Natural killer cell treated with Interleukin-12 subunit alpha and Interleukin-12 subunit beta and Interleukin-15 and Interleukin-18, amount 100 ng/mL, for 72 hours (primary cell): ENCODE data around the gene TIMP2. TPM values are rescaled to one million over a fixed set of nuclear protein-coding genes. Genes with fewer than 3 reads are reported as not detected.
A peak's percentile ranks its signal among the peaks of the same experiment; 100 is the strongest.

Experiments
- ATAC-seq, 2 donors: fragments of 150-1000 bp; cut with Tn5 transposase in 1 of 2; sonication (Bioruptor Pico), chemical (Tn5 transposase) in 1 of 2; 2 replicates each; pipeline ENCODE4 v1.10.0; 2021
- DNase-seq: peaks from one replicate; pipeline ENCODE4 v3.0.0; 2022; ENCODE audit warnings: low spot score
- H3K27ac Mint-ChIP-seq, 2 donors: 1 replicate in 1 of 2; 2 replicates in 1 of 2; pipeline ENCODE4 v1.8.0; 2022; ENCODE audit warnings: mixed read lengths in 2 of 2, mild to moderate bottlenecking in 1 of 2, moderate library complexity in 1 of 2
- H3K27me3 Mint-ChIP-seq, 2 donors: 1 replicate in 1 of 2; 2 replicates in 1 of 2; pipeline ENCODE4 v1.8.0; 2022; ENCODE audit warnings: mixed read lengths in 2 of 2
- H3K36me3 Mint-ChIP-seq: one replicate; pipeline ENCODE4 v1.8.0; 2022; ENCODE audit warnings: mixed read lengths
- H3K4me1 Mint-ChIP-seq, 2 donors: 1 replicate in 1 of 2; 2 replicates in 1 of 2; pipeline ENCODE4 v1.8.0; 2022; ENCODE audit warnings: low read depth in 2 of 2, mixed read lengths in 2 of 2, mild to moderate bottlenecking in 1 of 2
- H3K4me3 Mint-ChIP-seq: one replicate; pipeline ENCODE4 v1.8.0; 2022; ENCODE audit warnings: mixed read lengths
- H3K9me3 Mint-ChIP-seq: 2 replicates; pipeline ENCODE4 v1.8.0; 2022; ENCODE audit warnings: mixed read lengths
- total RNA-seq, 2 donors: library from RNA; stranded (reverse); gene quantifications; one replicate each; pipeline ENCODE4 v1.2.3, GENCODE V29; 2022

Gene TIMP2
- total RNA-seq, 2 donors from 2014 or later, result 0.43 TPM; not detected in 1

DNA sequence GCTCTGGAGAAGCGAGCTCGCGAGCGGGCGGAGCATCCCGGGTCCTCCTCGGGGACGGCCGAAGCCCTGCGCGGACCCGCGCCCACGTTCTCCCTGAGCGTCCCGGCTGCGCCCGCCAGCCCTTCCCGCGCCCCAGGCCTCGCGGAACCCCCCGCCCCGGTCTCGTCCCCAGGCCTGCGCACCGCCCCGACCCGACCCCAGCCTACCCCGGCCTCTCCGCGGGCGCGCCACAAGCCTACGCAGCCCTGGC lies 84.7 kb downstream of the TIMP2 start:
- Mint-ChIP-seq H3K9me3 (no peaks in the 10 kb centered on the region), H3K4me1 (peaks cover 31 to 35% of the 10 kb centered on the region in 2 donors), H3K4me3 (peak overlapping the region; percentile 95), H3K27me3 (no peaks in the 10 kb centered on the region), H3K27ac (peak overlapping the region; percentile 88 to 91), H3K36me3 (peaks cover 21% of the 10 kb centered on the region)
- DNase-seq (no peak), ATAC-seq (no peak)

DNA sequence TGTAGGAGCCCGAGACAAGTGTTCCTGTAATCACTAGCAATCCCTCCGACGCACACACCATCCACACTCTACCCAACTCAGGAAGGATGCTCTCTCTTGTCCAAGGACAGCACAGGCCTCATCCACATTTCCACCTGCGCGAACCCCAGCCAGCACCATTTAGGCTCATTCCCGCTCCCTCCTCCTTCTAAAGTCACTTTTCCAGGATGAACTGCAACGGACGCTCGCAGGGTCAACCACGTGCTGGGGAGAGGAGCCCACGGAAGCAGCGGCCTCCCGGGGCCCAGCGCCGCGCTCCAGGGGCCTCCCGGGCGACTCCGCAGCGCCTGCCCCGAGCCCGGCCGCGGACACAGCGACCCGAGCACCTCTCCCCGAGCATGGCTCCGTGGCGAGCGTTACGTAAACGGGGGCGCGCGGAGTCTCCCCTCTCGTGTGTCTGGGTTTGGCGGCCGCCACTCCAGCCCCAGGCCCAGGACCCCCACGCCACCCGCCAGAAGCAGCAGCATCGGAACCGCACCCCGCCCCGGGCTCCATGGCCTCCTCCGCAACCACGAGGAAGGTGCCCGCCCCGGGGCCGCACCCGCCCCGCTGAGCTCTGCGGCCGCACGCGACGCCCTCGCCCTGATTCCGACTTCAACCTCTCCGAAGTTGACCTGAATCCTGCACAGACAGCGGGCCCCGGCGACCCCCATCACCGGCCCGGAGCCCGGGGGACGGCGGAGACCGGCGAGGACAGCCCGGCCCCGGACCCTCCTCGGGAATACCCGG lies 85.2 kb downstream of the TIMP2 start:
- Mint-ChIP-seq H3K9me3 (no peaks in the 10 kb centered on the region), H3K27me3 (no peaks in the 10 kb centered on the region), H3K4me3 (peak overlapping the region; percentile 95), H3K27ac (peak overlapping the region; percentile 88 to 91), H3K36me3 (peaks cover 21% of the 10 kb centered on the region), H3K4me1 (peaks cover 31 to 35% of the 10 kb centered on the region in 2 donors)
- DNase-seq (peak; percentile 64), ATAC-seq (peak; percentile 38 to 41)

- peak overlapping the region; percentile 95 for H3K4me3 Mint-ChIP-seq
- peak overlapping the region; percentile 88 to 91 for H3K27ac Mint-ChIP-seq
- H3K27me3 Mint-ChIP-seq, result no peaks in the 10 kb centered on the region
- ATAC-seq (no peak), DNase-seq (no peak)
- H3K4me1 Mint-ChIP-seq, result peaks cover 29 to 34% of the 10 kb centered on the region in 2 donors
- H3K36me3 Mint-ChIP-seq, result peaks cover 21% of the 10 kb centered on the region
- no peaks in the 10 kb centered on the region for H3K9me3 Mint-ChIP-seq
Measured at GRCh38 chr17:78839235-78839761, 85.9 kb downstream of the TIMP2 start.

DNA sequence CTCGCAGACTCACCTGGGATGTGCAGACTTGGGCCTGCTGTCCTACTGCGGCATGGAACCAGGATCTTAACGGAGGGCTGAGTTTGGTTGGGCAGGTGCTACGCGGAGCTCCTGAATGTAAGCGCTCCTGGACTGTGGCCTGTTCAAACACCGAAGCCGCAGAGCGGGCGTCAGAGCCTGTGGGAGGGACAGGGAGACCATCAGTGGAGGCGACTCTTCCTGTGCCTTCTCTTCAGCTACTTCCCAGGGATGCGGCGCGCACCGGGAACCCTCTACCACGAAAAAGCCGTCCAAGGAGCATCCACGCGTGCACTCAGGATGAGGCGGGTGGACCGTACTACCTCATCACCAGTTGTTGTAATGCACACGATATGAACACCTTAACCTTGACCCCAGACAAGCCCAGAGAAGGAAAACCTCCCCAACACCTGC lies 86.6 kb downstream of the TIMP2 start:
- Mint-ChIP-seq H3K9me3 (no peaks in the 10 kb centered on the region), H3K4me1 (peaks cover 26 to 30% of the 10 kb centered on the region in 2 donors), H3K4me3 (peak overlapping the region; percentile 95), H3K36me3 (peaks cover 21% of the 10 kb centered on the region), H3K27ac (peak overlapping the region; percentile 88 to 91), H3K27me3 (no peaks in the 10 kb centered on the region)
- ATAC-seq, result no peak
- DNase-seq, result no peak

GRCh38 chr17:78836420-78837021 lies 88.7 kb downstream of the TIMP2 start:
- Mint-ChIP-seq H3K27me3 (no peaks in the 10 kb centered on the region), H3K27ac (no peak overlapping the region), H3K4me3 (no peak overlapping the region), H3K36me3 (peaks cover 21% of the 10 kb centered on the region), H3K4me1 (peaks cover 25 to 28% of the 10 kb centered on the region in 2 donors), H3K9me3 (no peaks in the 10 kb centered on the region)
- DNase-seq (no peak), ATAC-seq (no peak)

DNA sequence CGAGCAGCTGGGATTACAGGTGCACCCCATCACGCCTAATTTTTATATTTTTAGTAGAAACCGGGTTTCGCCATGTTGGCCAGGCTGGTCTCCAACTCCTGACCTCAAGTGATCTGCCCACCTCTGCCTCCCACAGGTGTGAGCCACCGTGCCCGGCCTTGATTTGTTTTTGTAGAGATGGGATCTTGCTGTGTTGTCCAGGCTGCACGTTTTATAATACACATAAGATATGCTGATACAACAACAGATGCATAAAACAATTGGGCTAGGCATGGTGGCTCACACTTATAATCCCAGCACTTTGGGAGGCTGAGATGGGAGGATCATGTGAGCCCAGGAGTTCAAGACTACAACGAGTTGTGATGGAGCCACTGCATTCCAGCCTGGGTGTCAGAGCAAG lies 90.6 kb downstream of the TIMP2 start:
- ATAC-seq (no peak), DNase-seq (no peak)
- no peak overlapping the region for H3K27ac Mint-ChIP-seq
- H3K4me3 Mint-ChIP-seq, result no peak overlapping the region
- no peaks in the 10 kb centered on the region for H3K9me3 Mint-ChIP-seq
- peaks cover 28% of the 10 kb centered on the region for H3K36me3 Mint-ChIP-seq
- H3K4me1 Mint-ChIP-seq, result peaks cover 20 to 22% of the 10 kb centered on the region in 2 donors
- H3K27me3 Mint-ChIP-seq, result no peaks in the 10 kb centered on the region

DNA sequence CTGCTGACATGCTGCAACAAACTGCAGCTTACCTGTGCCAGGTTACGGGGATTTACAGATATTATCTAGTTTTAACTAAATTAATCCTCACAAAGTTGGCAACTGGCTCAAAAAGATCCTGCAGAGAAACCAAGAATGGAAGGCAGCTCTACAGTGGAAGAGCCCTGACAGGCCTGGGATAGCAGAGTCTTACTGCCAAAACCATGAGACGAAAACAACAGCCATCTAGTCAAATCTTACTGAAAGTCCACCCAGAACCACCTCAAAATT lies 92.7 kb downstream of the TIMP2 start:
- peaks cover 32% of the 10 kb centered on the region for H3K36me3 Mint-ChIP-seq
- no peak overlapping the region for H3K27ac Mint-ChIP-seq

GRCh38 chr17:78831688-78832540 lies 93.3 kb downstream of the TIMP2 start:
- no peak overlapping the region for H3K27ac Mint-ChIP-seq

More for the DNA sequence above, 92.7 kb downstream of the TIMP2 start:
- no peak overlapping the region for H3K4me3 Mint-ChIP-seq
- no peaks in the 10 kb centered on the region for H3K9me3 Mint-ChIP-seq
- H3K4me1 Mint-ChIP-seq, result peaks cover 4 to 6% of the 10 kb centered on the region in 2 donors
- DNase-seq, result no peak
- no peaks in the 10 kb centered on the region for H3K27me3 Mint-ChIP-seq
- ATAC-seq, result no peak

GRCh38 chr17:78829477-78829876 lies 95.7 kb downstream of the TIMP2 start:
- Mint-ChIP-seq H3K27ac (no peak overlapping the region), H3K9me3 (no peaks in the 10 kb centered on the region), H3K36me3 (peaks cover 26% of the 10 kb centered on the region), H3K27me3 (no peaks in the 10 kb centered on the region), H3K4me3 (no peak overlapping the region), H3K4me1 (peaks cover 0 to 6% of the 10 kb centered on the region in 2 donors)
- ATAC-seq (no peak), DNase-seq (no peak)

More at GRCh38 chr17:78831688-78832540, 93.3 kb downstream of the TIMP2 start:
- Mint-ChIP-seq H3K4me3 (no peak overlapping the region), H3K27me3 (no peaks in the 10 kb centered on the region), H3K36me3 (peaks cover 32% of the 10 kb centered on the region), H3K4me1 (peaks cover 0 to 4% of the 10 kb centered on the region in 2 donors), H3K9me3 (no peaks in the 10 kb centered on the region)
- no peak for ATAC-seq
- DNase-seq, result no peak

DNA sequence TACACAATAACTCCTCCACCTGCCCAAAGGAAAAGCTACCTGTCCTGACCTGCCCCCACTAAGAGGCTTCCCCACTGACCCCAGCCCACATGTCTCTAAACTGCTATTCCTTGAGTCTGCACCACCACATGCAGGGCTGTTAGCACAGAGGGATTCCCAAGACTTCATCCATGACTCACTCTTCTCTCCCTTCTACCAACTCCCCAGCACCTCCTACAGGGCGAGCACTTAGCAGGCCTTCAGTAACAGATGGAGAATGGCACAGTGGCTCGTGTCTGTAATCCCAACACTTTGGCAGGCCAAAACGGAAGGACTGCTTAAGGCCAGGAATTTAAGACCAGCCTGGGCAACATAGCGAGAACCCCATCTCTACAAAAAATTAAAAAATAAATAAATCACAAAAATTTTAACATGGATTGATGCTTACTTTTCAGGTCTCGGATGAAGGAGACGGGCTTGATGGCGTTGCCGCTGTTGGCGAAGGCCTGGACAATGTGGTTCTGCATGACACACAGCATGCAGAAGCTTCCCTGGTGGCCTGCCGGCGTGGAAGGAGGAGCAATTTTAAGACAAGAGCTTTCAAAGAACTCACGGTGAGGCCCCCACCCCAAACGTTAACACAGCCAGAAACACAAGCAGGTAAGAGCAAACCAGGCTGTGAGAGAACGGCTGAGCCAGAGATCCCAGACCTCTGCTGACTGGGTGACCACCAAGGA lies 96.6 kb downstream of the TIMP2 start:
- no peaks in the 10 kb centered on the region for H3K27me3 Mint-ChIP-seq
- H3K36me3 Mint-ChIP-seq, result peaks cover 33% of the 10 kb centered on the region
- H3K9me3 Mint-ChIP-seq, result no peaks in the 10 kb centered on the region
- ATAC-seq, result peak in 1 of 2 donors; percentile 24
- H3K4me3 Mint-ChIP-seq, result no peak overlapping the region
- peaks cover 0 to 6% of the 10 kb centered on the region in 2 donors for H3K4me1 Mint-ChIP-seq
- peak overlapping the region in 1 of 2 donors; percentile 59 for H3K27ac Mint-ChIP-seq
- no peak for DNase-seq

GRCh38 chr17:78826836-78827509 lies 98.2 kb downstream of the TIMP2 start:
- H3K36me3 Mint-ChIP-seq, result peaks cover 35% of the 10 kb centered on the region
- H3K27me3 Mint-ChIP-seq, result no peaks in the 10 kb centered on the region
- no peak overlapping the region for H3K27ac Mint-ChIP-seq
- H3K9me3 Mint-ChIP-seq, result no peaks in the 10 kb centered on the region
- no peak overlapping the region for H3K4me3 Mint-ChIP-seq
- DNase-seq (no peak), ATAC-seq (no peak)
- peaks cover 0 to 12% of the 10 kb centered on the region in 2 donors for H3K4me1 Mint-ChIP-seq

DNA sequence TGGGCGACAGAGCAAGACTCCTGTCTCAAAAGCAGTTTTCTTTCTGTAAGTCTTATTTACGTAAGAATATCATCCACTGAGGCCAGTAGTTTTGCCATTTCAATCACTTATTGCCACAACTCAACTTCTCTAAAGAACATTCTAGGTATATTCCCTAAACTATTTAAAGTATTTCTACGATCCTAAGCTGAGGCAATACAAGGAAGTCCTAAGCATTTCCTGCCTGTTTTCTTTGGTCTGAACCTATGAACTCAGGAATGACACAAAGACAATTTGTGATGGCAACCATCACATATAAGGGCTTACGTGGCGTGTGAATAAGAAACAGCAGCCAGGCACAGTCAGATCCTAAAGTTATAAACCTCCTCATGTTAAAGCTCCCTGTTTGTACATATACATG lies 98.8 kb downstream of the TIMP2 start:
- H3K27ac Mint-ChIP-seq, result no peak overlapping the region
- H3K4me1 Mint-ChIP-seq, result peaks cover 0 to 12% of the 10 kb centered on the region in 2 donors
- ATAC-seq (no peak), DNase-seq (no peak)
- no peak overlapping the region for H3K4me3 Mint-ChIP-seq
- H3K9me3 Mint-ChIP-seq, result no peaks in the 10 kb centered on the region
- H3K27me3 Mint-ChIP-seq, result no peaks in the 10 kb centered on the region
- peaks cover 35% of the 10 kb centered on the region for H3K36me3 Mint-ChIP-seq

DNA sequence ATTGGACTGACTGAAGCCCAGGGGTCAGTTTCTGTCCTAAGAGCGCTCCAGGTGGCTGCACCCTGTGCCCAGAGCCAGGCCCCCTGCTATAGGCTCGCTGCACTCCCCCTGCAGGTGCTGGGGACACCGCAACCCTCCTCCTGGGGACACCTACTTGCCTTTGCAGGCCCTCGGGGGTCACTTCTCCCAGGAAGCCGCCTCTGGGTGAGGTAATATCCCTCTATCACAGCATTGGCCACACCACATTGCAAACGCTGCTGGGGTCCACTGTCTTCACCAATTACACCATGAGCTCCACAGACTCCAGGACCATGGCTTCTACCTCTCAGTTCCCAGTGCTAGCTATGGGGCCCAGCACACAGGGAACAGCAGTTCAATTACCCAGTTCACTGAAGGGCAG lies 99.5 kb downstream of the TIMP2 start:
- H3K4me3 Mint-ChIP-seq, result no peak overlapping the region
- H3K36me3 Mint-ChIP-seq, result peaks cover 34% of the 10 kb centered on the region

More for the DNA sequence above, 99.5 kb downstream of the TIMP2 start:
- Mint-ChIP-seq H3K9me3 (no peaks in the 10 kb centered on the region), H3K4me1 (peaks cover 0 to 12% of the 10 kb centered on the region in 2 donors), H3K27me3 (no peaks in the 10 kb centered on the region), H3K27ac (peak overlapping the region in 1 of 2 donors; percentile 2)
- no peak for DNase-seq
- no peak for ATAC-seq
